Measurements from ENCODE around the gene ZNF627. TPM values are rescaled to one million over a fixed set of nuclear protein-coding genes. Genes with fewer than 3 reads are reported as not detected.

The ZNF627 gene
- polyA plus RNA-seq, 1 donor from 2014 or later: 91.6 TPM

- Histone ChIP-seq H3K9ac (ENCODE audit: low read length) (no peak overlapping the region), H4K20me1 (ENCODE audit: insufficient read depth) (no peaks in the 10 kb centered on the region), H2AFZ (ENCODE audit: low read depth, low read length) (no peak overlapping the region), H3F3A (ENCODE audit: insufficient read depth, low read length, poor library complexity, severe bottlenecking) (no peaks in the 10 kb centered on the region), H3K36me3 (ENCODE audit: insufficient read depth, low read length) (peaks cover 8% of the 10 kb centered on the region), H3K9me2 (ENCODE audit: insufficient read depth, low read length) (no peaks in the 10 kb centered on the region), H3K27me3 (ENCODE audit: insufficient read depth, low read depth, low read length) (no peaks in the 10 kb centered on the region), H3K4me2 (ENCODE audit: low read length) (no peak overlapping the region), H3K79me2 (replicated peaks; ENCODE audit: insufficient read depth, low read length) (no peaks in the 10 kb centered on the region), H3K27ac (ENCODE audit: low read length) (no peak overlapping the region), H3K9me3 (ENCODE audit: low read length) (peaks cover 2% of the 10 kb centered on the region), H3K4me3 (ENCODE audit: low read length) (no peak overlapping the region)
- TF ChIP-seq POLR2AphosphoS5 (IDR thresholded peaks at IDR 0.05) (no peak), CTCF (IDR thresholded peaks at IDR 0.05; ENCODE audit: poor library complexity, severe bottlenecking) (no peak), SMC3 (conservative IDR thresholded peaks at IDR 0.05; ENCODE audit: poor library complexity) (no peak), EP300 (conservative IDR thresholded peaks at IDR 0.05; ENCODE audit: poor library complexity, severe bottlenecking) (no peak), EZH2 (IDR thresholded peaks at IDR 0.05; ENCODE audit: borderline replicate concordance, insufficient read depth, low read length, poor library complexity, severe bottlenecking) (no peak)
- TF ChIP-seq, protein P1, sequence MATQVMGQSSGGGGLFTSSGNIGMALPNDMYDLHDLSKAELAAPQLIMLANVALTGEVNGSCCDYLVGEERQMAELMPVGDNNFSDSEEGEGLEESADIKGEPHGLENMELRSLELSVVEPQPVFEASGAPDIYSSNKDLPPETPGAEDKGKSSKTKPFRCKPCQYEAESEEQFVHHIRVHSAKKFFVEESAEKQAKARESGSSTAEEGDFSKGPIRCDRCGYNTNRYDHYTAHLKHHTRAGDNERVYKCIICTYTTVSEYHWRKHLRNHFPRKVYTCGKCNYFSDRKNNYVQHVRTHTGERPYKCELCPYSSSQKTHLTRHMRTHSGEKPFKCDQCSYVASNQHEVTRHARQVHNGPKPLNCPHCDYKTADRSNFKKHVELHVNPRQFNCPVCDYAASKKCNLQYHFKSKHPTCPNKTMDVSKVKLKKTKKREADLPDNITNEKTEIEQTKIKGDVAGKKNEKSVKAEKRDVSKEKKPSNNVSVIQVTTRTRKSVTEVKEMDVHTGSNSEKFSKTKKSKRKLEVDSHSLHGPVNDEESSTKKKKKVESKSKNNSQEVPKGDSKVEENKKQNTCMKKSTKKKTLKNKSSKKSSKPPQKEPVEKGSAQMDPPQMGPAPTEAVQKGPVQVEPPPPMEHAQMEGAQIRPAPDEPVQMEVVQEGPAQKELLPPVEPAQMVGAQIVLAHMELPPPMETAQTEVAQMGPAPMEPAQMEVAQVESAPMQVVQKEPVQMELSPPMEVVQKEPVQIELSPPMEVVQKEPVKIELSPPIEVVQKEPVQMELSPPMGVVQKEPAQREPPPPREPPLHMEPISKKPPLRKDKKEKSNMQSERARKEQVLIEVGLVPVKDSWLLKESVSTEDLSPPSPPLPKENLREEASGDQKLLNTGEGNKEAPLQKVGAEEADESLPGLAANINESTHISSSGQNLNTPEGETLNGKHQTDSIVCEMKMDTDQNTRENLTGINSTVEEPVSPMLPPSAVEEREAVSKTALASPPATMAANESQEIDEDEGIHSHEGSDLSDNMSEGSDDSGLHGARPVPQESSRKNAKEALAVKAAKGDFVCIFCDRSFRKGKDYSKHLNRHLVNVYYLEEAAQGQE (IDR thresholded peaks at IDR 0.05; ENCODE audit: borderline replicate concordance): no peak
Observed at GRCh38 chr19:11656535-11656934, 59.3 kb downstream of the ZNF627 start.

DNA sequence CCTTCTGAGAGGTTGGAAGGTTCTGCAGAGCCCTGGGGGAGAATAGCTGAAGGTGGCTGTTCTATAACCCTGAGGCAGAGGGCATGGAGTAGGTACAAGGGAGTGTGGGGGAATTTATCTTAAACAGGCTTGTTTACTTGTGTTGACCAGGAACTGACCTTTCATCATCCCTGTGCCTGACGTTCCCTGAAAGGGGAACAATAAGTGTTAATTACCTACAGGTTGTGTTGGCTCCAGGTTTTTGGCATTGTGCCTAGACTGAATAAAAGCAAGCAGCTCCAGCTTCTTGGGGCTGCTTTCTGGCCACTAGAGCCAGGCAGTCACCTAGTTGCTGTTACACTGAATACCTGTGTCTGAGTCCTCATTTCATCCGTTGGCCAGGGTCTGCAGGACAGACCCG lies 60.0 kb downstream of the ZNF627 start:
- H3K4me3 ChIP-seq (ENCODE audit: low read length): no peak overlapping the region
- no peaks in the 10 kb centered on the region for H3K27me3 ChIP-seq (ENCODE audit: insufficient read depth, low read depth, low read length)
- TF ChIP-seq MXI1 (conservative IDR thresholded peaks at IDR 0.05; ENCODE audit: poor library complexity, severe bottlenecking): no peak
- TF ChIP-seq RAD21 (conservative IDR thresholded peaks at IDR 0.05): no peak
- no peak for TF ChIP-seq SMC3 (conservative IDR thresholded peaks at IDR 0.05; ENCODE audit: poor library complexity)
- TF ChIP-seq EP300 (conservative IDR thresholded peaks at IDR 0.05; ENCODE audit: poor library complexity, severe bottlenecking): no peak
- TF ChIP-seq, protein P1 (IDR thresholded peaks at IDR 0.05; ENCODE audit: borderline replicate concordance): no peak
- TF ChIP-seq POLR2AphosphoS5 (IDR thresholded peaks at IDR 0.05): no peak
- no peak overlapping the region for H2AFZ ChIP-seq (ENCODE audit: low read depth, low read length)
- no peaks in the 10 kb centered on the region for H3K79me2 ChIP-seq (replicated peaks; ENCODE audit: insufficient read depth, low read length)
- H4K20me1 ChIP-seq (ENCODE audit: insufficient read depth): no peaks in the 10 kb centered on the region
- H3K9me2 ChIP-seq (ENCODE audit: insufficient read depth, low read length): no peaks in the 10 kb centered on the region
- no peak overlapping the region for H3K27ac ChIP-seq (ENCODE audit: low read length)
- H3K4me2 ChIP-seq (ENCODE audit: low read length): no peak overlapping the region
- peaks cover under 1% of the 10 kb centered on the region for H3K36me3 ChIP-seq (ENCODE audit: insufficient read depth, low read length)
- H3K9me3 ChIP-seq (ENCODE audit: low read length): peaks cover 2% of the 10 kb centered on the region
- no peak overlapping the region for H3K9ac ChIP-seq (ENCODE audit: low read length)
- no peaks in the 10 kb centered on the region for H3F3A ChIP-seq (ENCODE audit: insufficient read depth, low read length, poor library complexity, severe bottlenecking)
